Measurements from ENCODE around the gene SSB.
"Not testable (repeated sequence)": the region's sequence is repeated elsewhere in the genome, so short reads cannot be mapped to it uniquely, and the experiment has no call there.

Gene SSB

GRCh38 chr2:169845016-169845415, 46.3 kb downstream of the SSB start:
- Histone ChIP-seq H3K9ac (ENCODE audit: low read length) (no peak overlapping the region), H3K4me1 (ENCODE audit: control insufficient read depth, insufficient read depth, low read length) (peaks cover 5% of the 10 kb centered on the region), H3K27ac (ENCODE audit: low read depth, low read length) (no peak overlapping the region), H3K27me3 (ENCODE audit: control insufficient read depth, insufficient read depth, low read length) (no peaks in the 10 kb centered on the region), H3K4me3 (ENCODE audit: low read length) (no peak overlapping the region), H3K36me3 (ENCODE audit: control insufficient read depth, insufficient read depth, low read length) (no peaks in the 10 kb centered on the region)

GRCh38 chr2:169848959-169849693, 50.5 kb downstream of the SSB start:
- not testable (repeated sequence) for H3K9ac ChIP-seq (ENCODE audit: low read length); H3K36me3 ChIP-seq (ENCODE audit: control insufficient read depth, insufficient read depth, low read length); H3K4me1 ChIP-seq (ENCODE audit: control insufficient read depth, insufficient read depth, low read length); H3K27me3 ChIP-seq (ENCODE audit: control insufficient read depth, insufficient read depth, low read length); H3K4me3 ChIP-seq (ENCODE audit: low read length); H3K27ac ChIP-seq (ENCODE audit: low read depth, low read length)

GRCh38 chr2:169849710-169850109, 51.0 kb downstream of the SSB start:
- H3K36me3 ChIP-seq (ENCODE audit: control insufficient read depth, insufficient read depth, low read length), result no peaks in the 10 kb centered on the region
- H3K4me3 ChIP-seq (ENCODE audit: low read length), result no peak overlapping the region
- no peaks in the 10 kb centered on the region for H3K27me3 ChIP-seq (ENCODE audit: control insufficient read depth, insufficient read depth, low read length)
- no peak overlapping the region for H3K9ac ChIP-seq (ENCODE audit: low read length)
- H3K27ac ChIP-seq (ENCODE audit: low read depth, low read length), result no peak overlapping the region
- no peaks in the 10 kb centered on the region for H3K4me1 ChIP-seq (ENCODE audit: control insufficient read depth, insufficient read depth, low read length)

- Histone ChIP-seq H3K36me3 (ENCODE audit: control insufficient read depth, insufficient read depth, low read length) (no peaks in the 10 kb centered on the region), H3K4me1 (ENCODE audit: control insufficient read depth, insufficient read depth, low read length) (no peaks in the 10 kb centered on the region), H3K9ac (ENCODE audit: low read length) (no peak overlapping the region), H3K27me3 (ENCODE audit: control insufficient read depth, insufficient read depth, low read length) (no peaks in the 10 kb centered on the region), H3K27ac (ENCODE audit: low read depth, low read length) (no peak overlapping the region), H3K4me3 (ENCODE audit: low read length) (no peak overlapping the region)
Measured at GRCh38 chr2:169853041-169853668, 54.5 kb downstream of the SSB start.

- not testable (repeated sequence) for H3K36me3 ChIP-seq (ENCODE audit: control insufficient read depth, insufficient read depth, low read length); H3K9ac ChIP-seq (ENCODE audit: low read length); H3K27ac ChIP-seq (ENCODE audit: low read depth, low read length); H3K4me1 ChIP-seq (ENCODE audit: control insufficient read depth, insufficient read depth, low read length); H3K27me3 ChIP-seq (ENCODE audit: control insufficient read depth, insufficient read depth, low read length); H3K4me3 ChIP-seq (ENCODE audit: low read length)
Measured at GRCh38 chr2:169855281-169856258, 56.9 kb downstream of the SSB start.

GRCh38 chr2:169859423-169859822, 60.8 kb downstream of the SSB start:
- no peaks in the 10 kb centered on the region for H3K36me3 ChIP-seq (ENCODE audit: control insufficient read depth, insufficient read depth, low read length)
- H3K27me3 ChIP-seq (ENCODE audit: control insufficient read depth, insufficient read depth, low read length), result no peaks in the 10 kb centered on the region
- H3K4me1 ChIP-seq (ENCODE audit: control insufficient read depth, insufficient read depth, low read length), result no peaks in the 10 kb centered on the region
- H3K4me3 ChIP-seq (ENCODE audit: low read length), result no peak overlapping the region
- H3K9ac ChIP-seq (ENCODE audit: low read length), result no peak overlapping the region
- H3K27ac ChIP-seq (ENCODE audit: low read depth, low read length), result no peak overlapping the region

- no peak overlapping the region for H3K9ac ChIP-seq (ENCODE audit: low read length)
Measured at GRCh38 chr2:169860149-169860548, 61.5 kb downstream of the SSB start.

More at GRCh38 chr2:169860149-169860548, 61.5 kb downstream of the SSB start:
- Histone ChIP-seq H3K4me3 (ENCODE audit: low read length) (no peak overlapping the region), H3K27me3 (ENCODE audit: control insufficient read depth, insufficient read depth, low read length) (no peaks in the 10 kb centered on the region), H3K27ac (ENCODE audit: low read depth, low read length) (no peak overlapping the region), H3K36me3 (ENCODE audit: control insufficient read depth, insufficient read depth, low read length) (no peaks in the 10 kb centered on the region), H3K4me1 (ENCODE audit: control insufficient read depth, insufficient read depth, low read length) (no peaks in the 10 kb centered on the region)
